Stimulated activated CD4-positive, alpha-beta T cell treated with anti-CD3 and anti-CD28 coated beads, Interleukin-1b, Interleukin-23, amount 100 ng/mL, for 48 hours (primary cell): ENCODE measurements around the gene PWWP2A.
"Not testable (repeated sequence)": the region's sequence is repeated elsewhere in the genome, so short reads cannot be mapped to it uniquely, and the experiment has no call there.

Experiments
- DNase-seq: peaks from one replicate; pipeline ENCODE4 v3.0.0-alpha.2; 2020

The PWWP2A gene

GRCh38 chr5:160075073-160075472, 44.2 kb downstream of the PWWP2A start:
- DNase-seq = no peak

- DNase-seq = no peak
Observed at GRCh38 chr5:160071916-160072315, 47.3 kb downstream of the PWWP2A start.

GRCh38 chr5:160071516-160071915, 47.7 kb downstream of the PWWP2A start:
- DNase-seq = no peak

- not testable (repeated sequence) for DNase-seq
Observed at GRCh38 chr5:160069120-160069519, 50.1 kb downstream of the PWWP2A start.

GRCh38 chr5:160064995-160065614, 54.1 kb downstream of the PWWP2A start:
- no peak for DNase-seq

GRCh38 chr5:160064417-160064810, 54.8 kb downstream of the PWWP2A start:
- DNase-seq = no peak

- DNase-seq = no peak
Observed at GRCh38 chr5:160061770-160062169, 57.5 kb downstream of the PWWP2A start.

- no peak for DNase-seq
Observed at GRCh38 chr5:160060001-160060400, 59.2 kb downstream of the PWWP2A start.

- no peak for DNase-seq
Observed at GRCh38 chr5:160057256-160057655, 62.0 kb downstream of the PWWP2A start.

GRCh38 chr5:160054831-160055230, 64.4 kb downstream of the PWWP2A start:
- DNase-seq = no peak

- DNase-seq = no peak
Observed at GRCh38 chr5:160054047-160054446, 65.2 kb downstream of the PWWP2A start.

GRCh38 chr5:160049099-160049498, 70.2 kb downstream of the PWWP2A start:
- no peak for DNase-seq

GRCh38 chr5:160048131-160048530, 71.1 kb downstream of the PWWP2A start:
- no peak for DNase-seq

- no peak for DNase-seq
Observed at GRCh38 chr5:160047423-160047822, 71.8 kb downstream of the PWWP2A start.

GRCh38 chr5:160044967-160045366, 74.3 kb downstream of the PWWP2A start:
- no peak for DNase-seq

GRCh38 chr5:160044391-160044804, 74.9 kb downstream of the PWWP2A start:
- no peak for DNase-seq

GRCh38 chr5:160042671-160043070, 76.6 kb downstream of the PWWP2A start:
- DNase-seq = no peak
